Nucleus accumbens (tissue), 56 donors: ENCODE measurements around the gene EIF4G3.
"Not testable (repeated sequence)": the region's sequence is repeated elsewhere in the genome, so short reads cannot be mapped to it uniquely, and the experiment has no call there.

Experiments
- DNase-seq, 56 donors: peaks; one replicate each; lab custom pipeline; 2025; lab: John Stamatoyannopoulos, UW

The EIF4G3 gene

GRCh38 chr1:21072721-21073120, 104.0 kb downstream of the EIF4G3 start:
- no peak for DNase-seq

GRCh38 chr1:21069549-21069948, 107.1 kb downstream of the EIF4G3 start:
- no peak for DNase-seq

GRCh38 chr1:21068937-21069336, 107.8 kb downstream of the EIF4G3 start:
- no peak for DNase-seq

GRCh38 chr1:21067551-21068227, 109.0 kb downstream of the EIF4G3 start:
- no peak for DNase-seq

- DNase-seq, result no peak
These were observed 110.2 kb downstream of the EIF4G3 start for GRCh38 chr1:21066356-21067012.

GRCh38 chr1:21065851-21066250, 110.8 kb downstream of the EIF4G3 start:
- no peak for DNase-seq

GRCh38 chr1:21064057-21064456, 112.6 kb downstream of the EIF4G3 start:
- DNase-seq, result no peak

GRCh38 chr1:21060523-21060922, 116.2 kb downstream of the EIF4G3 start:
- DNase-seq, result no peak

GRCh38 chr1:21059021-21059420, 117.7 kb downstream of the EIF4G3 start:
- DNase-seq, result no peak

- DNase-seq, result no peak
These were observed 118.5 kb downstream of the EIF4G3 start for GRCh38 chr1:21058035-21058793.

GRCh38 chr1:21053189-21053928, 123.3 kb downstream of the EIF4G3 start:
- not testable (repeated sequence) for DNase-seq

- DNase-seq, result no peak
These were observed 124.7 kb downstream of the EIF4G3 start for GRCh38 chr1:21052034-21052433.

- DNase-seq, result no peak
These were observed 125.4 kb downstream of the EIF4G3 start for GRCh38 chr1:21051177-21051825.

GRCh38 chr1:21050031-21050430, 126.7 kb downstream of the EIF4G3 start:
- no peak for DNase-seq

- no peak for DNase-seq
These were observed 128.2 kb downstream of the EIF4G3 start for GRCh38 chr1:21048462-21048861.

- no peak for DNase-seq
These were observed 130.6 kb downstream of the EIF4G3 start for GRCh38 chr1:21046132-21046531.

- no peak for DNase-seq
These were observed 131.3 kb downstream of the EIF4G3 start for GRCh38 chr1:21045351-21045750.

GRCh38 chr1:21042929-21043605, 133.6 kb downstream of the EIF4G3 start:
- no peak for DNase-seq

GRCh38 chr1:21041541-21041940, 135.2 kb downstream of the EIF4G3 start:
- no peak for DNase-seq

- DNase-seq, result no peak
These were observed 139.6 kb downstream of the EIF4G3 start for GRCh38 chr1:21037091-21037490.
